IPS-18a (cell line): ENCODE data around the gene DAB2IP.

Source experiments
- H3K27ac ChIP-seq: one replicate; pipeline ENCODE4 v1.5.1; 2013; ENCODE audit warnings: low read length
- H3K27me3 ChIP-seq: one replicate; pipeline ENCODE4 v1.6.1; 2013; ENCODE audit warnings: mild to moderate bottlenecking, low read length; ENCODE audit not compliant: control insufficient read depth, insufficient read depth
- H3K36me3 ChIP-seq: one replicate; pipeline ENCODE4 v1.6.1; 2013; ENCODE audit warnings: low read depth, low read length; ENCODE audit not compliant: control insufficient read depth
- H3K4me1 ChIP-seq: one replicate; pipeline ENCODE4 v1.6.1; 2013; ENCODE audit warnings: low read depth, low read length; ENCODE audit not compliant: control insufficient read depth
- H3K4me3 ChIP-seq: one replicate; pipeline ENCODE4 v1.5.1; 2013; ENCODE audit warnings: low read length
- H3K9ac ChIP-seq: one replicate; pipeline ENCODE4 v1.6.1; 2013; ENCODE audit warnings: mild to moderate bottlenecking, low read length, moderate library complexity
- H3K9me3 ChIP-seq: one replicate; pipeline ENCODE4 v1.6.1; 2013; ENCODE audit warnings: low read depth, low read length; ENCODE audit not compliant: control insufficient read depth

DAB2IP gene

DNA sequence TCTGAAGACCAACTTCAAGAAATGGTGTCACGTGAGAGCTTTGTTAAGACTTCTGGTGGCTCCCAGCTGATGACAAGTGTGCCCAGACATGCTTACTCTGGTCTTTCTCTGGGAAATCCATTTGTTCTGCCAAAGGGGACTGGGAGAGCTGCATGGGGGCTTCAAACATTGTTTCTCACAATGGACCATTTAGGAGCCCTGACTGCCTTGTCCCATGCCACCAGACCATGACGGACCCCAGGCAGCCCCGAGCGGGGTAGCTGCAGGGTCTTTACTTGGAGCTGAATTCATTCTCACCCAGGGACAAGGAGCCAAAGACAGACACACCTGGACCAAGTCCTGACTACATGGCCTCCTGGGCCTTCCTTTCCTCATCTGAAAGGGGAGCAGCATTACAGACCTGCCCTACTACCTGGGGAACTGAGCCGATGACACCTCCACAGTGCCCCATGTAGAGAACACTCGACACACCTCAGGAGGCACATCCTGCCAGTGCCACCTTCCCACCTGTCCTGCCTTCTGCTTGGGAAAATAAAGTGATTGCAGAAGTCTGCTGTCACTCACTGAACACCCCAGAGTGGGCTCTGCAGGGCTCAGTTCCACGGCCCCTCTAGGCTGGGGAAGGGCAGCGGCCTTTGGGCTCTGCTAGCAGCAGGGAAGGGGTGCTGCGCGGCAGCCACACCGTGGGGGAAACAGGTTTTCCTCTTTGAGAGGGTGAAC, 169.0 kb downstream of the DAB2IP start:
- Histone ChIP-seq H3K4me3 (no peak overlapping the region), H3K27me3 (no peaks in the 10 kb centered on the region), H3K4me1 (peaks cover 29% of the 10 kb centered on the region), H3K9me3 (no peaks in the 10 kb centered on the region), H3K36me3 (no peaks in the 10 kb centered on the region), H3K27ac (no peak overlapping the region), H3K9ac (no peak overlapping the region)

- Histone ChIP-seq H3K4me3 (no peak overlapping the region), H3K36me3 (no peaks in the 10 kb centered on the region), H3K9me3 (no peaks in the 10 kb centered on the region), H3K4me1 (peaks cover 32% of the 10 kb centered on the region), H3K27ac (no peak overlapping the region), H3K27me3 (no peaks in the 10 kb centered on the region), H3K9ac (no peak overlapping the region)
These were observed 169.9 kb downstream of the DAB2IP start for GRCh38 chr9:121821326-121821725.

DNA sequence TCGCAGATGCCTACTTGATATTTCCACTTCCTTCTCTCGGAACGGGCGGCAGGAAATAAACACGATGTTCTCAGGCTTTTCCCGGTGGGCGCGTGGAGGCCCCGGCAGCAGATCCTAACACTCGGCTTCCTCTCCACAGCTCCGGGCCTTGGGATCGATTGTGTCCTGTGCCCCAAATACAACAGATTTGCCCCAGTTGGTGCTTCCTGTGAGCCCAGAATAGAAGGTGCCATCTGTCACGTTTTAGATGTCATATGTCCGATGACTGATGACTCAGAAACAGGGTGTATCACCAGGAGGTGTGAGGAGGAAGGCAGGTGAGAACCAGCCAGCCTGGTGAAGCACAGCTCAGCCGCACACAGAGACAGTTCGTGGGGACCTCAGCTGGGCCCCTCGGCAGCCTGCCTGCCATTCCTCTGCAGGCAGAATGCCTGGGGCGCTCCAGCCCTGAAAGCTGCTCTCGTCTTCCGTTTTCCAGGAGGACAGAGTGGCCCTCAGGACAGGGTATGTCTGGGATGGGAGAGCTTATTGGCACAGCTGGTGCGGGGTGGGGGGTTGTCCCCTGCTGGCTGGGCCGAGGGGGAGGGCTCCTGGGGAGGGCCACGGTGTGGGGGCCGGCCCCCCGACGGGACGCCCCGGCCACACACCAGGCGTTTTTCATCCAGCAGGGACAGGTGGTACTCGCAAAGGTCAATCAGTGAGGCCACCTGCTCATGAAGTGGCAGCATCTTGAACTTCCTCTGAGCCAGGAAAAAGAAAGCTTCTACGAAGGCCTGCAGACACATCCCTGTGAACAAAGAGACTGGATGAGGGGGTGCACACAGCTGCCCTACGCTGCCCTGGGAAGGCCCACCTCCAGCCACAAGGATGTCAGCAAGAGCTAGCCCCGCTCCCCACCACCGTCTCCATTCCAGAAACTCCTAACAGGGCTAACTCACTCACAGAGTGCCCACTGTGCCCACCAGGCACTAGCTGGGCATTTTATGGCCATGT, 171.0 kb downstream of the DAB2IP start:
- Histone ChIP-seq H3K27me3 (no peaks in the 10 kb centered on the region), H3K4me1 (peaks cover 23% of the 10 kb centered on the region), H3K36me3 (no peaks in the 10 kb centered on the region), H3K9me3 (no peaks in the 10 kb centered on the region), H3K27ac (no peak overlapping the region), H3K4me3 (no peak overlapping the region), H3K9ac (no peak overlapping the region)

- Histone ChIP-seq H3K9ac (no peak overlapping the region), H3K9me3 (no peaks in the 10 kb centered on the region), H3K27ac (no peak overlapping the region), H3K27me3 (no peaks in the 10 kb centered on the region), H3K4me1 (peaks cover 23% of the 10 kb centered on the region), H3K36me3 (no peaks in the 10 kb centered on the region), H3K4me3 (no peak overlapping the region)
These were observed 172.2 kb downstream of the DAB2IP start for GRCh38 chr9:121823451-121824169.

DNA sequence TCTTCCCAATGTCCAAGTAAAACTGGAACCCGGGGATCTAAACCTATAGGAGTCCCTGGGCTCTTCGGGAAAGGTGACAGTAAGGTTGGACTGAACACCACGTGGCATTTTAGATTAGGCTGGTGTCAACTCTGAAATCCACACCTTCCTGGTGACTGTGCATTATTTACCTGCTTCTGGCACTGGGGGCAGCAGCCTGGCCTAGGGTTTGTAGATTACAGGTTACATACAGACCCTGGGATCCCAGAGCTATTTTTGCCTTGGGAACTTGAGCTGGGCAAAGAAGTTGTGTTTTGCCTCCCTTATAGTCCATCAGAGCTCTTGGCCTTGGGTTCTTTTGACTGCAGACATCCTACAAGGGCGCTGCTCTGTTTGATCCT, 173.2 kb downstream of the DAB2IP start:
- no peak overlapping the region for H3K27ac ChIP-seq
- peaks cover 13% of the 10 kb centered on the region for H3K4me1 ChIP-seq
- H3K9me3 ChIP-seq, result no peaks in the 10 kb centered on the region
- H3K9ac ChIP-seq, result no peak overlapping the region
- H3K4me3 ChIP-seq, result no peak overlapping the region
- H3K27me3 ChIP-seq, result no peaks in the 10 kb centered on the region
- no peaks in the 10 kb centered on the region for H3K36me3 ChIP-seq

DNA sequence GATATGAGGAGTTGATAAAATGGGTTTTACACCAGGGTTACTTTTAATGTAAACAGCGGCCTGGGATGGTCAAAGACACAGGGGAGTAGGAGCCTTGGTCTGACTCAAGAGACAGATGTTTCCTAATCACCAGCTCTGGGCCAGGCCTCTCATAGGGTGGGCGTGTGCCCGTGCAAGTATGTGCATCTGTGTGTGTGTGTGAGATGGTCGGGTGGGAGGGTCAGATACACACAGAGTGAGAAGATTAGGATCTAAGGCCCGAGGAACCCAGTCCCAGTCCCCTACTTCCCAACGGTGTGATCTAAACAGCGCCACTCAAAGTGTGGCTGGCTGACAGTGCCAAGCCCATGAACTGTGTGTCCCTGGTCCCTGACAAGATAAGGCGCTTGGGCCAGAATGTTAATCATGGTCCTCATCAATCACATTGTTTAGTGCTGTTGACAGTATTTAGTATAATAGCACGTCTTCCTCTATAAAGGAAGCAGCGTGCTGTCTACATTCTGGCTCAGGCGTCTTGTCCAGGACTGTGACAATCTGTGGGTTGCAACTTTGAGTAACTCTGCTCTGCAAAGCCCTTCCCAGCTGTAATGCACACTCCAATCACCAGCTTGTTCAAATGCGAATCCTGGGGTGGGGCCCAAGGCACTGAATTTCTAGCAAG, 173.7 kb downstream of the DAB2IP start:
- Histone ChIP-seq H3K9me3 (no peaks in the 10 kb centered on the region), H3K36me3 (no peaks in the 10 kb centered on the region), H3K9ac (no peak overlapping the region), H3K27ac (no peak overlapping the region), H3K4me3 (no peak overlapping the region), H3K4me1 (peaks cover 8% of the 10 kb centered on the region), H3K27me3 (no peaks in the 10 kb centered on the region)

DNA sequence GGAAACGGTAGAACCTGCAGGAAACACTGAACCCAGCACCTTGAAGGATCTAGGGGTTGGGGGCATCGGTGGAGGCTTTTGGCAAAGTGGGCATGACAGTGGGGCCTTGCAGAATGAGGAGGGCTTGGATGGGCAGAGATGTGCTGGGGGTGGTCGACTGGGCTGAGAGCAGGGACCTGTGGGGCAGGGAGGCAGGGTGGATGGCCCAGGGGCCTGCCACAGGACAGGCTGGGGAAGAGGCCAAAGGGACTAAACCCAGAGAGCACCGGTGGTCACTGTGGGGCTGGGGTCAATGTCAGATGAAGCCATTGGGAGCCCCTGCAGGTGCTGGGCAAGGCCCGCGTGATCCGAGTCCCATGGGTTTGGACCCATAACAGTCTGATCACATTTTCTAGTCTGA, 175.3 kb downstream of the DAB2IP start:
- Histone ChIP-seq H3K27me3 (no peaks in the 10 kb centered on the region), H3K27ac (no peak overlapping the region), H3K4me1 (peaks cover 6% of the 10 kb centered on the region), H3K9ac (no peak overlapping the region), H3K4me3 (no peak overlapping the region), H3K9me3 (no peaks in the 10 kb centered on the region), H3K36me3 (no peaks in the 10 kb centered on the region)

DNA sequence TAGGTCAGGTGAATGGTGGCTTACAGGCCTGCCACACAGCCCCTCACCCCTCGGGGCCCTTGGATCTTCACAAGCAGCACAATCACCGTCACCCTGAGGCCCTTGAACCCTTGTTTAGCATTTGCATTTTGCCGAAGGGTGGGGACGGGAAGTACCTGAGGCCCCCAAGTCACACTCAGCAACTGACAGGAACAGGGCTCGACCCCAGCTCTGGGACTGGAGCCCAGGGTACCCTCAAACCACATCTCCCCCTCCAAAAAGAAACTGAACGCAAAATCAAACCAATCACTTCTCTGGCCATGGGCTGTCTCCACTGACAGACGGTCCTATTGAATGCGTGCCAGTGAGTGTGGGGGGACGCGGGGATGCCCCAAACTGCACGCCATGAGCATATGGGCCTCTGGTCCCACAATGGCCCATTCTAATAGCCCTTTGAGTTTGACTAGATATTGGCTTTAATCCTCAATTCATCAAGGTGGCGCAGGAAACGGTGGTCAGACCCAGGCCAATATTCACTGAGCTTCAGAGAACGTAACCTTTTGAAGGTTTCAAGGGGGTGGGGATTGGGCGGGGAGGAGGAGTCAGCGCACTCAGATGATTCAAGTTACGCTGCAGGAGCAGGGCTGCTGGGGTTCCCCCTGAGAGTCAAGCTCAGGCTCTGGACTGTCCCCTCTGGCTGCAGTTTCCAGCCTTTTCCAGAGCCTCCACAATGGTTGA, 176.0 kb downstream of the DAB2IP start:
- Histone ChIP-seq H3K9me3 (no peaks in the 10 kb centered on the region), H3K27ac (no peak overlapping the region), H3K36me3 (no peaks in the 10 kb centered on the region), H3K4me3 (no peak overlapping the region), H3K9ac (no peak overlapping the region), H3K27me3 (no peaks in the 10 kb centered on the region), H3K4me1 (peaks cover 6% of the 10 kb centered on the region)

- no peaks in the 10 kb centered on the region for H3K36me3 ChIP-seq
- peaks cover 1% of the 10 kb centered on the region for H3K4me1 ChIP-seq
- no peaks in the 10 kb centered on the region for H3K27me3 ChIP-seq
- H3K4me3 ChIP-seq, result no peak overlapping the region
- H3K27ac ChIP-seq, result no peak overlapping the region
- no peaks in the 10 kb centered on the region for H3K9me3 ChIP-seq
- no peak overlapping the region for H3K9ac ChIP-seq
These were observed 179.2 kb downstream of the DAB2IP start for GRCh38 chr9:121830441-121831140.

GRCh38 chr9:121831869-121832268, 180.4 kb downstream of the DAB2IP start:
- Histone ChIP-seq H3K27me3 (no peaks in the 10 kb centered on the region), H3K4me3 (no peak overlapping the region), H3K36me3 (no peaks in the 10 kb centered on the region), H3K4me1 (no peaks in the 10 kb centered on the region), H3K27ac (no peak overlapping the region), H3K9me3 (no peaks in the 10 kb centered on the region), H3K9ac (no peak overlapping the region)
